Natural killer cell treated with Interleukin-12 subunit alpha and Interleukin-12 subunit beta and Interleukin-15 and Interleukin-18, amount 100 ng/mL, for 72 hours (primary cell): Measurements from ENCODE around the gene NALCN. TPM values are rescaled to one million over a fixed set of nuclear protein-coding genes. Genes with fewer than 3 reads are reported as not detected.

Experiments
- ATAC-seq, 2 donors: fragments of 150-1000 bp; cut with Tn5 transposase in 1 of 2; sonication (Bioruptor Pico), chemical (Tn5 transposase) in 1 of 2; 2 replicates each; pipeline ENCODE4 v1.10.0; 2021
- DNase-seq: peaks from one replicate; pipeline ENCODE4 v3.0.0; 2022; ENCODE audit warnings: low spot score
- H3K27ac Mint-ChIP-seq, 2 donors: 1 replicate in 1 of 2; 2 replicates in 1 of 2; pipeline ENCODE4 v1.8.0; 2022; ENCODE audit warnings: mixed read lengths in 2 of 2, mild to moderate bottlenecking in 1 of 2, moderate library complexity in 1 of 2
- H3K27me3 Mint-ChIP-seq, 2 donors: 1 replicate in 1 of 2; 2 replicates in 1 of 2; pipeline ENCODE4 v1.8.0; 2022; ENCODE audit warnings: mixed read lengths in 2 of 2
- H3K36me3 Mint-ChIP-seq: one replicate; pipeline ENCODE4 v1.8.0; 2022; ENCODE audit warnings: mixed read lengths
- H3K4me1 Mint-ChIP-seq, 2 donors: 1 replicate in 1 of 2; 2 replicates in 1 of 2; pipeline ENCODE4 v1.8.0; 2022; ENCODE audit warnings: low read depth in 2 of 2, mixed read lengths in 2 of 2, mild to moderate bottlenecking in 1 of 2
- H3K4me3 Mint-ChIP-seq: one replicate; pipeline ENCODE4 v1.8.0; 2022; ENCODE audit warnings: mixed read lengths
- H3K9me3 Mint-ChIP-seq: 2 replicates; pipeline ENCODE4 v1.8.0; 2022; ENCODE audit warnings: mixed read lengths
- total RNA-seq, 2 donors: library from RNA; stranded (reverse); gene quantifications; one replicate each; pipeline ENCODE4 v1.2.3, GENCODE V29; 2022

The NALCN gene
- total RNA-seq, 2 donors from 2014 or later: not detected

- H3K27me3 Mint-ChIP-seq: peaks cover 19 to 44% of the 10 kb centered on the region in 2 donors
- no peaks in the 10 kb centered on the region for H3K4me1 Mint-ChIP-seq
- no peaks in the 10 kb centered on the region for H3K36me3 Mint-ChIP-seq
- no peak overlapping the region for H3K27ac Mint-ChIP-seq
- no peak for ATAC-seq
- no peaks in the 10 kb centered on the region for H3K9me3 Mint-ChIP-seq
- DNase-seq: no peak
- H3K4me3 Mint-ChIP-seq: no peak overlapping the region
These were observed 260.4 kb downstream of the NALCN start for GRCh38 chr13:101155920-101156319.

DNA sequence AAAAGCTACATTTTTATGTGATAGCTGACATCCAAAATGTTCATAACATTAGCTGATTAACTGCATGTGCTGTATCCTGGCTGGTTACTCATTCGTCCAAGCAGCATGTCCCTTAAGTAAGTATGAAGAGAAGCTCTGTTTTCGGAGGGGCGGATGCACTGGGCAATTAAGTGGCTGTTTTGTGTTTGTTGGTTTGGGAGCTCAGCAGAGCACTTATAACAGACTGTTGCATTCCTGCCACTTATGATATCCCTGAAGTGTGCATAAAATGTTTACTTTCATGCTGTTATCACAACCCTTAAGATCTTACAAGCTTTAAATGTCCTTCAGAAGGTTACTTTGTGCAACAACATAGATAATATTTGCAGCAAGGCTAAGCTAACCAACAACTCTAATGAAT lies 264.1 kb downstream of the NALCN start:
- ATAC-seq (no peak), DNase-seq (no peak)
- Mint-ChIP-seq H3K4me3 (no peak overlapping the region), H3K27ac (no peak overlapping the region), H3K4me1 (no peaks in the 10 kb centered on the region), H3K9me3 (no peaks in the 10 kb centered on the region), H3K36me3 (no peaks in the 10 kb centered on the region), H3K27me3 (peaks cover 28 to 51% of the 10 kb centered on the region in 2 donors)

DNA sequence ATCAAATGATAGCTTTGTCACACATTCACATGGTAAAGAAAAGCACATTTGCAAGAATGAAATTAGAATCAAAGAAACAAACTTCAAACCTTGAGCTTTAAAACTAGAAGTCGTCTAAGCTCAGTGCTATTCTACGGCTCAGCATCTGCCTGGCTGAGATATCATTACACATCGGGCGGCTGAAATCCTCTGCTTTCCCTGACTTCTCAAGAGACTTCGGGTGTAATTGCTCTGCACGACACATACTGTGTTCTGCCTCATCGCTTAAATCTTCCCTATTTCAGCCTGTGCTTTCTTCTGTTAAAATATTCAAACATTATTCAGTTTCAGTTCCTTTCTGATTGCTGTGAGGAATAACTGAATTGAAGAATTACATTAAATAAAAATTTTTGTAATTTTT lies 265.3 kb downstream of the NALCN start:
- DNase-seq (no peak), ATAC-seq (no peak)
- H3K9me3 Mint-ChIP-seq: no peaks in the 10 kb centered on the region
- H3K4me1 Mint-ChIP-seq: no peaks in the 10 kb centered on the region
- peaks cover 30 to 54% of the 10 kb centered on the region in 2 donors for H3K27me3 Mint-ChIP-seq
- no peaks in the 10 kb centered on the region for H3K36me3 Mint-ChIP-seq
- no peak overlapping the region for H3K27ac Mint-ChIP-seq
- no peak overlapping the region for H3K4me3 Mint-ChIP-seq

DNA sequence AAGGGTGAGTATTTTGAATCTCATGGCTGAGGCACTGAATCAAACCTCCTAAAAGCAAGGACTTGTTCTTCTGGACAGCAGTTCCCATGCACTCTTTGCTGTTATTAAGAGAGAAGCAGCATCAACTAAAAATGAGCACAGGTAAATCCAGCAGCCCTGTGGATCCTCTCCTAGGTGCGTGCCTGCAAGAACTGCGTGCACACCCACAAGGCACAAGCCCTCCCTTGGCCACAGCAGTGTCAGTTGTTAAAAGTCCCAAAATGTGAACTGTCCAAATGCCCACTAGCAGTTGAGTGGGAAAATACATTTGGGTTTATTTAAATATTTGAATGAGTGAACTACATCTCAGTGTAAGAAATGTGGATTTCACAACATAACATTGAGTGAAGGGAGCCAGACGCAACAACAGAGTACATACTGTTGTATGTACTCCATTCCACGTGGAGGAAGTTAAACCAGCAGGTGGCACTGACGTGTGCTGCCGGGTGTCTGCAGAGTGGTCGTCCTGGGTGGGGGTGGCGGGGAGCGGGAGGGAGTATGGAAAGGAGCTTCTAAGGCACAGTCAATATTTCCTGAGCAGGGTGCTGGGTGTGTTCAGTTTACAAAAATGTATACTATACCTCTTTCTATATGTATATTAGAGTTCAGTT lies 266.4 kb downstream of the NALCN start:
- Mint-ChIP-seq H3K4me1 (no peaks in the 10 kb centered on the region), H3K27ac (no peak overlapping the region), H3K9me3 (no peaks in the 10 kb centered on the region), H3K27me3 (peaks cover 29 to 53% of the 10 kb centered on the region in 2 donors), H3K4me3 (no peak overlapping the region), H3K36me3 (no peaks in the 10 kb centered on the region)
- ATAC-seq: no peak
- DNase-seq: no peak

GRCh38 chr13:101146101-101146898 lies 270.0 kb downstream of the NALCN start:
- Mint-ChIP-seq H3K4me3 (no peak overlapping the region), H3K27ac (no peak overlapping the region)

GRCh38 chr13:101144808-101145419 lies 271.4 kb downstream of the NALCN start:
- DNase-seq (no peak), ATAC-seq (no peak)
- Mint-ChIP-seq H3K36me3 (no peaks in the 10 kb centered on the region), H3K4me3 (no peak overlapping the region), H3K27ac (no peak overlapping the region), H3K27me3 (peaks cover 20 to 57% of the 10 kb centered on the region in 2 donors), H3K9me3 (no peaks in the 10 kb centered on the region), H3K4me1 (no peaks in the 10 kb centered on the region)

More at GRCh38 chr13:101146101-101146898, 270.0 kb downstream of the NALCN start:
- H3K4me1 Mint-ChIP-seq: no peaks in the 10 kb centered on the region
- no peaks in the 10 kb centered on the region for H3K36me3 Mint-ChIP-seq
- H3K27me3 Mint-ChIP-seq: peaks cover 18 to 47% of the 10 kb centered on the region in 2 donors
- no peak for DNase-seq
- ATAC-seq: no peak
- H3K9me3 Mint-ChIP-seq: no peaks in the 10 kb centered on the region

GRCh38 chr13:101140936-101141335 lies 275.4 kb downstream of the NALCN start:
- Mint-ChIP-seq H3K36me3 (no peaks in the 10 kb centered on the region), H3K9me3 (no peaks in the 10 kb centered on the region), H3K27me3 (peaks cover 18 to 46% of the 10 kb centered on the region in 2 donors), H3K27ac (no peak overlapping the region), H3K4me1 (no peaks in the 10 kb centered on the region), H3K4me3 (no peak overlapping the region)
- ATAC-seq (no peak), DNase-seq (no peak)

DNA sequence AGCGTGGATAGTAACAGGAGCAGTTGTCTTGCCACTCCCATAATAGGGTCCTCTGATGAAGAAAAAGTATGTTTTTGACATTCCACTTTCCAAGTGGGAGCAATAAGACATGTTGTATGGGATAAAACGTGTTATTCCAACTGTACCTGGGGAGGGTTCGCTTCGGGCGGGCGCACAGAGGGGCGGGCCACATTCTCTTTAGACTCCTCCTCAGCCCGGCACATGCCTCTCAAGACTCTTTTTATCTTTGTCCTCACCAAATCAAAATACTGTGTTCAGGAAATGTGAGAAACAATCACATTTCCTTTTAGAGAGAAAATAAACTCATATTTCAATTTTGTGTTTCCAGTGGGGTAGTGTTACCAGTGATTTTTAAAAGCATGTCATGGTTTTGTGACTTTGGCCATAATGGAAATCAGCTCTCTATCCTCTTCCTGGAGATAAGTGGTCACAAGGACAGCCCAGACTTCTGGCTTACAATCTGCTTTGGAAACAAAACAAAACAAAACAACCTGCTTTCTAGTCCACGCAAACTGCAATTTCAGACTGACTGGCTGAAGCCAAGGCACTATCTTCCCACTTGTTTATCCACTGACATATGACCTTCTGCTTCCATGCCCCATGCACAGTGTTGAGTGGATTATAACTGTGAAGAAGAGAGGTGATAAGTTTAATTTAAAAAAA lies 276.1 kb downstream of the NALCN start:
- ATAC-seq (no peak), DNase-seq (no peak)
- no peak overlapping the region for H3K4me3 Mint-ChIP-seq
- no peaks in the 10 kb centered on the region for H3K9me3 Mint-ChIP-seq
- peaks cover 14 to 39% of the 10 kb centered on the region in 2 donors for H3K27me3 Mint-ChIP-seq
- H3K4me1 Mint-ChIP-seq: no peaks in the 10 kb centered on the region
- no peak overlapping the region for H3K27ac Mint-ChIP-seq
- no peaks in the 10 kb centered on the region for H3K36me3 Mint-ChIP-seq

DNA sequence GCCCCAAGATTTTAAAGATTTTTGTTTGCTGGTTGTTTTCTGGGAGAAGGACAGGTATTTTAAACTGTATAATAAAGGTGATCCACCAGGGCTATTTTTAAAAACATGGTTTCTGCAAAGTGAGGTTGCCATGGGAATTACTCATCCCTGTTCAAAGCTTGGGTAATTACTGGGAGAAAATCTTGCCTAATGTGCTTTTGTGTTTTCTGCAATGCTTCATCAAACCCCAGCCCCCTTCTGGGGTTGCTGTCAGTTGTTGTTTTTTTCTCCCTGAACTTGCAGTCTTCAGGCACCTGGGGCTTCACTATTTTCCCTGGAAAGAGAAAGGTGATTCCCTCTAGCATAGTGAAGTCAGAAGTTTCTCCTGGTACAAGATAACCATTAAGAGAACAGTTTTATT lies 277.2 kb downstream of the NALCN start:
- no peaks in the 10 kb centered on the region for H3K9me3 Mint-ChIP-seq
- no peaks in the 10 kb centered on the region for H3K36me3 Mint-ChIP-seq
- peaks cover 14 to 39% of the 10 kb centered on the region in 2 donors for H3K27me3 Mint-ChIP-seq
- ATAC-seq: no peak
- no peak overlapping the region for H3K4me3 Mint-ChIP-seq
- DNase-seq: no peak
- no peak overlapping the region for H3K27ac Mint-ChIP-seq
- no peaks in the 10 kb centered on the region for H3K4me1 Mint-ChIP-seq

DNA sequence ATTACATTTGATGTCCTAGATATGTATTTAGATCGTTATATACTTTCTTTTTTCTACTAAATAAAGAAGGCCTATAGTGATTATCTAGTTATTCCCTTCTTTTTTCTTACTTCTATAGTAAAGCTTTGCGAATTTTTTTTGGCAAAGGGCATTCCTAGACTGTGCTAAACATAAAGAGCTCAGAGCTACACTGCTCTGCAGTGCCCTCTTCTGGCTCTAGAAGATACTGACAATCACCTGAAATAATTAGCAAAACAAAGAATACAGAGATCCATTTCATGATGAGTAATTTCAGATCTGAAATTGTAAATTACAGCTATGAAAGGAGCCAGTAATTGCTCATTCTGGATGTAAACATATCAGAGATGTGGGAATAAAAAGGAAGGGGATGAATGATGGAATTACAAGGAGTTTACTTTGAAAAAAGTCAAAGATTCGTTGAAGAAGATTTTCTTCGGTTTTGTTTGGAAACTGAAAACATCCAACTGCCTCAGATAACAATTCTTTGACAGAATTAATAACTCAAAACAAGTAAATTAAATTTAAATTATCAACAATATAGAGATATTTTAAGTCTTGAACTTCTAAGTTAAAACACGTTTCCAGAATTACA lies 288.5 kb downstream of the NALCN start:
- peak; percentile 62 for ATAC-seq
- peaks cover 12 to 41% of the 10 kb centered on the region in 2 donors for H3K27me3 Mint-ChIP-seq
- DNase-seq: no peak
- no peaks in the 10 kb centered on the region for H3K36me3 Mint-ChIP-seq
- no peak overlapping the region for H3K4me3 Mint-ChIP-seq
- H3K4me1 Mint-ChIP-seq: no peaks in the 10 kb centered on the region
- no peaks in the 10 kb centered on the region for H3K9me3 Mint-ChIP-seq
- H3K27ac Mint-ChIP-seq: no peak overlapping the region

- no peaks in the 10 kb centered on the region for H3K4me1 Mint-ChIP-seq
- no peaks in the 10 kb centered on the region for H3K9me3 Mint-ChIP-seq
- no peak overlapping the region for H3K4me3 Mint-ChIP-seq
- ATAC-seq (no peak), DNase-seq (no peak)
- H3K27ac Mint-ChIP-seq: no peak overlapping the region
- peaks cover 5 to 19% of the 10 kb centered on the region in 2 donors for H3K27me3 Mint-ChIP-seq
- H3K36me3 Mint-ChIP-seq: no peaks in the 10 kb centered on the region
These were observed 293.3 kb downstream of the NALCN start for GRCh38 chr13:101123028-101123427.

GRCh38 chr13:101121608-101122007 lies 294.7 kb downstream of the NALCN start:
- no peaks in the 10 kb centered on the region for H3K36me3 Mint-ChIP-seq
- ATAC-seq (no peak), DNase-seq (no peak)
- H3K27me3 Mint-ChIP-seq: peaks cover 15 to 24% of the 10 kb centered on the region in 2 donors
- H3K27ac Mint-ChIP-seq: no peak overlapping the region
- H3K4me1 Mint-ChIP-seq: no peaks in the 10 kb centered on the region
- H3K9me3 Mint-ChIP-seq: no peaks in the 10 kb centered on the region
- H3K4me3 Mint-ChIP-seq: no peak overlapping the region

- H3K4me3 Mint-ChIP-seq: no peak overlapping the region
- H3K9me3 Mint-ChIP-seq: no peaks in the 10 kb centered on the region
- no peaks in the 10 kb centered on the region for H3K36me3 Mint-ChIP-seq
- H3K27ac Mint-ChIP-seq: no peak overlapping the region
- peaks cover 15 to 17% of the 10 kb centered on the region in 2 donors for H3K27me3 Mint-ChIP-seq
- no peak for ATAC-seq
- DNase-seq: no peak
- H3K4me1 Mint-ChIP-seq: no peaks in the 10 kb centered on the region
These were observed 296.3 kb downstream of the NALCN start for GRCh38 chr13:101120007-101120406.
